K562 (cell line): ENCODE results near the gene AFF1. TPM values are rescaled to one million over a fixed set of nuclear protein-coding genes. Genes with fewer than 3 reads are reported as not detected.

Experiments used
- ARNT ChIP-seq, 2 experiments: fragments of 450-650 bp; IDR thresholded peaks; 2 replicates each; pipeline ENCODE4 v1.6.1; 2016; ENCODE audit warnings: mild to moderate bottlenecking in 1 of 2
- CBFA2T3 ChIP-seq: fragments of 450-650 bp; IDR thresholded peaks from 2 replicates; pipeline ENCODE4 v1.6.1; 2017
- CHAMP1 ChIP-seq: fragments of 450-650 bp; IDR thresholded peaks from 2 replicates; pipeline ENCODE4 v1.6.1; 2016; ENCODE audit warnings: mild to moderate bottlenecking
- HDAC6 ChIP-seq: IDR thresholded peaks from 2 replicates; pipeline ENCODE4 v1.6.1; 2012; ENCODE audit warnings: low read depth, mild to moderate bottlenecking, control low read depth, inconsistent platforms, low read length, moderate library complexity
- MAFK ChIP-seq: IDR thresholded peaks from 2 replicates; pipeline ENCODE4 v1.6.1; 2011; ENCODE audit warnings: low read length, improper control_type of control experiment
- NCOR1 ChIP-seq: fragments of 450-650 bp; IDR thresholded peaks from 2 replicates; pipeline ENCODE4 v1.6.1; 2016; ENCODE audit warnings: mild to moderate bottlenecking, moderate library complexity
- NRF1 ChIP-seq, 2 experiments: fragments of 450-650 bp; IDR thresholded peaks in 1 of 2; conservative IDR thresholded peaks in 1 of 2; 2 replicates each; pipeline ENCODE4 v1.6.1; 2014; ENCODE audit warnings: mild to moderate bottlenecking in 2 of 2
- PBX2 ChIP-seq, 2 experiments: IDR thresholded peaks in 1 of 2; conservative IDR thresholded peaks in 1 of 2; 2 replicates each; pipeline ENCODE4 v1.6.1; 2016; ENCODE audit warnings: low read depth in 2 of 2, mild to moderate bottlenecking in 1 of 2, missing compliant biosample characterization in 1 of 2, missing genetic modification characterization in 1 of 2, moderate library complexity in 1 of 2
- SLC30A9 ChIP-seq: fragments of 250-450 bp; sonication (Bioruptor Pico); IDR thresholded peaks from 2 replicates; pipeline ENCODE4 v1.8.0; 2022; ENCODE audit warnings: mild to moderate bottlenecking, moderate library complexity
- SMARCA4 ChIP-seq: fragments of 450-650 bp; IDR thresholded peaks from 2 replicates; pipeline ENCODE4 v1.6.1; 2016
- SOX6 ChIP-seq: fragments of 450-650 bp; IDR thresholded peaks from 2 replicates; pipeline ENCODE4 v1.6.1; 2014; ENCODE audit warnings: mild to moderate bottlenecking
- ZNF224 ChIP-seq: sonication (generic); formaldehyde crosslinking; IDR thresholded peaks from 2 replicates; pipeline ENCODE4 v1.8.0; 2022; ENCODE audit warnings: mild to moderate bottlenecking, missing genetic modification reagents
- polyA plus RNA-seq, 8 experiments: library from polyadenylated mRNA; depleted of rRNA in 4 of 8; stranded (reverse) in 5 of 8; unstranded in 3 of 8; fragments of >200 nt; fragmentation: Nextera tagmentation in 2 of 8; fragmentation: Illumina TruSeq in 1 of 8; extraction: Ambion mirVana in 2 of 8; extraction: Trizol in 1 of 8; gene quantifications; 2 replicates each; pipeline versions ENCODE4 v1.2.1 to v1.2.3, GENCODE V29; 2011 to 2014; ENCODE audit warnings: inconsistent platforms in 1 of 8, missing spikeins in 1 of 8
- total RNA-seq, 7 experiments: library from RNA; depleted of rRNA in 6 of 7; stranded (reverse); fragments of >200 nt in 6 of 7; fragmentation: Illumina TruSeq in 2 of 7; extraction: Trizol in 2 of 7; gene quantifications; 2 replicates each; pipeline versions ENCODE4 v1.2.1 to v1.2.3, GENCODE V29; 2011 to 2021; ENCODE audit warnings: low replicate concordance in 1 of 7

AFF1 gene
- total and polyA plus RNA-seq, 9 of the 15 experiments (the other 6 are each of a cell fraction or from before 2014, with no cell fraction given) = 4.1 to 47.5 (median 17.2) TPM

GRCh38 chr4:87044511-87045233 is 109.9 kb downstream of the AFF1 start (continued):
- TF ChIP-seq NCOR1 = peak; percentile 21; the same call in 1 of the 2 replicates
- 0 out of 4 replicates have a peak, but pooled peaks have one; percentile 24 to 47 for TF ChIP-seq ARNT (IDR thresholded peaks at IDR 0.05)
- TF ChIP-seq PBX2 (CRISPR knock-in tag; IDR thresholded peaks at IDR 0.05; ENCODE audit: low read depth) = no peak
- peak; percentile 39 for TF ChIP-seq PBX2 (tag; conservative IDR thresholded peaks at IDR 0.05; ENCODE audit: low read depth)
- peak; percentile 35; the same call in 1 of the 2 replicates for TF ChIP-seq CHAMP1
- 0 out of 2 replicates have a peak, but pooled peaks have one; percentile 33 for TF ChIP-seq SOX6
- TF ChIP-seq NRF1 (conservative IDR thresholded peaks at IDR 0.05 in 1 of 2, IDR thresholded peaks at IDR 0.05 in 1 of 2) = peak; percentile 23 to 36; a peak in 2 of 4 replicates
- no peak for TF ChIP-seq HDAC6
- peak; percentile 65 for TF ChIP-seq SMARCA4
- no peak for TF ChIP-seq ZNF224 (CRISPR knock-in tag)
- peak; percentile 32; the same call in 1 of the 2 replicates for TF ChIP-seq CBFA2T3
- TF ChIP-seq MAFK = no peak
- TF ChIP-seq SLC30A9 (CRISPR knock-in tag) = no peak
